ENCODE measurements around the gene SEC24D. TPM values are rescaled to one million over a fixed set of nuclear protein-coding genes. Genes with fewer than 3 reads are reported as not detected.

Gene SEC24D
- total RNA-seq, 2 experiments from 2014 or later: 36.2 to 41.0 TPM

DNA sequence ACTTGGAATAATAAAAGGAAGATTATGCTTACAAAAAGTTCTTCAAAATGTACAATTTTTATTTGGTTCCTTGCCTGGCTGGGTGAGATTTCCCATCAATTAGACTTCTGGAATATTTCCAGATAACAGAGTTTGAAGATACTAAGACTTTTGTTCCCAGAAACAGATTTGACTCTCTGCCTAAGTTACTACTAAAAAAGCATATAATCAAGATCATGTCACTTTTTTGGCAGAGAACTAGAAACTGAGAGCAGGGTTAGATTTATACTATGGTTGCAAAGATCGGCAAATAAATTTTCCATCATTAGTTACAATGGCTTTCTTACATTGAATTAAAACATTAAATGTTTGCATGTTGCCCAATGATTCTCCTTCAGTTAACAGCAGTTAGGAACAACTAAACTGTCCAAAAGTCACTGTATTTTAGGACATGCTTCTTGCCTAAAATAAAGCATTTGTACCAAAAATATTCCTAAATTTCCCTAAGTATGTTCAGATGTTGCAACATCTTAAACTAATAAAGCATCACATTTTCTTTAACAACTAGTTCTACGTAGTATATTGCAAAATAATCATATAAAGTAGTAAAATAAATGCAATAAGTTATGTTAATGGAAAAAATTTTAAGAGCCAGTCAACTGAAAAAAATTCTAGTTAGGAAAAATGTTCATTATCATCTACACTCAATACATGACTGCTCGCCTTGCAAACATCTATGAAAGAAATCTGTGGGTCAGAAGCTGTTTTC, 73.0 kb downstream of the SEC24D start:
- DNase-seq: no peak
- ChIA-PET POLR2A (no interaction called here), CTCF (no interaction called here)
- intact Hi-C loops (cut with micrococcal nuclease): no loop called here
- Mint-ChIP-seq H3K27ac (no peak overlapping the region), H3K27me3 (no peaks in the 10 kb centered on the region), H3K36me3 (peaks cover 34% of the 10 kb centered on the region), H3K9me3 (no peaks in the 10 kb centered on the region), H3K4me3 (no peak overlapping the region), H3K4me1 (ENCODE audit: low read depth) (no peaks in the 10 kb centered on the region)

- Mint-ChIP-seq H3K4me1 (ENCODE audit: low read depth) (no peaks in the 10 kb centered on the region), H3K9me3 (no peaks in the 10 kb centered on the region), H3K4me3 (no peak overlapping the region), H3K36me3 (peaks cover 32% of the 10 kb centered on the region), H3K27ac (no peak overlapping the region), H3K27me3 (no peaks in the 10 kb centered on the region)
- intact Hi-C loops (cut with micrococcal nuclease): no loop called here
- DNase-seq: no peak
- ChIA-PET POLR2A (no interaction called here), CTCF (interaction anchor here (0.6 to 0.7 kb wide), 2 partner anchors 10 to 837 kb away, joined by 3 to 4 read pairs; no protein-coding TSS in a partner anchor)
Observed at GRCh38 chr4:118762155-118762554, 73.8 kb downstream of the SEC24D start.

- H3K27me3 Mint-ChIP-seq: no peaks in the 10 kb centered on the region
- no peak overlapping the region for H3K4me3 Mint-ChIP-seq
- H3K27ac Mint-ChIP-seq: no peak overlapping the region
- peaks cover 29% of the 10 kb centered on the region for H3K36me3 Mint-ChIP-seq
- CTCF ChIA-PET: interaction anchor here (0.6 to 0.7 kb wide), 2 partner anchors 10 to 838 kb away, joined by 3 to 4 read pairs; no protein-coding TSS in a partner anchor
- H3K4me1 Mint-ChIP-seq (ENCODE audit: low read depth): no peaks in the 10 kb centered on the region
- H3K9me3 Mint-ChIP-seq: no peaks in the 10 kb centered on the region
- DNase-seq: no peak
- POLR2A ChIA-PET: no interaction called here
- intact Hi-C loops (cut with micrococcal nuclease): no loop called here
Observed at GRCh38 chr4:118761397-118762016, 74.4 kb downstream of the SEC24D start.

- intact Hi-C loops (cut with micrococcal nuclease): no loop called here
- POLR2A ChIA-PET: no interaction called here
- Mint-ChIP-seq H3K27ac (no peak overlapping the region), H3K36me3 (peaks cover 37% of the 10 kb centered on the region), H3K4me3 (no peak overlapping the region), H3K9me3 (no peaks in the 10 kb centered on the region), H3K27me3 (no peaks in the 10 kb centered on the region), H3K4me1 (ENCODE audit: low read depth) (no peaks in the 10 kb centered on the region)
- CTCF ChIA-PET: no interaction called here
- no peak for DNase-seq
Observed at GRCh38 chr4:118760493-118760892, 75.4 kb downstream of the SEC24D start.

GRCh38 chr4:118760092-118760491, 75.8 kb downstream of the SEC24D start:
- H3K4me1 Mint-ChIP-seq (ENCODE audit: low read depth): no peaks in the 10 kb centered on the region
- POLR2A ChIA-PET: no interaction called here
- H3K36me3 Mint-ChIP-seq: peaks cover 39% of the 10 kb centered on the region
- H3K27me3 Mint-ChIP-seq: no peaks in the 10 kb centered on the region
- no peak for DNase-seq
- intact Hi-C loops (cut with micrococcal nuclease): no loop called here
- CTCF ChIA-PET: interaction anchor here (1.0 to 1.2 kb wide), 2 partner anchors 12 to 131 kb away, joined by 3 read pairs; no protein-coding TSS in a partner anchor
- no peak overlapping the region for H3K4me3 Mint-ChIP-seq
- H3K27ac Mint-ChIP-seq: no peak overlapping the region
- H3K9me3 Mint-ChIP-seq: no peaks in the 10 kb centered on the region

DNA sequence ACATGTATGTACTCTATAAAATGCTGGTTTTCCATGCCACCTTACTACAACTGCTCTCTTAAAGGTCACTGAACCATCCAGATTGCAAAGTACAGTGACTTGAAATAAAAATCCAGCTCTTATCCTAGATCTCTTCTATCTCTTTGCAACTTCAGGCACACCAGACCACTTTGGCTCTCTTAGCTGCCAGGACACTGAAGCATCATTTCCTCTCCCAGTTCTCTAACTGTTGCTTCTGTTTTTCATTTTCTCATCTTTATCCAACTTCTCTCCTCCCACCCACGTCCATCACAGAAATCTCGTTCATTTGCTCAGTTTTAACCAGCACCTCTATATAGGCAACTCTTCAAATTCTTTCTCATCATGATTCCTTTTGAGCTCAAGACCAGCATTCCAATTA, 76.4 kb downstream of the SEC24D start:
- DNase-seq: no peak
- Mint-ChIP-seq H3K9me3 (no peaks in the 10 kb centered on the region), H3K27me3 (no peaks in the 10 kb centered on the region), H3K27ac (no peak overlapping the region), H3K4me3 (no peak overlapping the region), H3K36me3 (peaks cover 38% of the 10 kb centered on the region), H3K4me1 (ENCODE audit: low read depth) (no peaks in the 10 kb centered on the region)
- ChIA-PET CTCF (interaction anchor here (1.0 to 1.2 kb wide), 2 partner anchors 12 to 132 kb away, joined by 3 read pairs; no protein-coding TSS in a partner anchor), POLR2A (no interaction called here)
- intact Hi-C loops (cut with micrococcal nuclease): no loop called here

DNA sequence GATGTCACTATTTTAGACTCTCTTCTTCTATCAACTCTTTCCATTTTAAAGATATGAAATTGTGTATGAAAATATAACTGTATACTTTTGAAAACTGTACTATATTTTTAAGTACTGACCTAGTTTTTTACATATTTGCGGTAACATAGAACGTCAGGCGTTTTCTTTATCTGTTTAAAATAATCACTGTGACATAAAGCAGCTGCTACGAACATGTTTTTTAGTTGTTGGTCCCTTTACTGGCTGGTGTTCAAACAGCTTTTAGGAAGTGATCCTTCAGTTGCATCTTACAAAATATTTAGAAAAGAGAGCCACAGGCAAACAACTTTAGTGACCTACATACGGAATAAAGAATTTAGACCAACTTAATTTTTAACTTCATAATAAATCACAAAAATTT, 77.6 kb downstream of the SEC24D start:
- no peak overlapping the region for H3K4me3 Mint-ChIP-seq
- intact Hi-C loops (cut with micrococcal nuclease): no loop called here
- POLR2A ChIA-PET: no interaction called here

GRCh38 chr4:118757761-118758251, 78.1 kb downstream of the SEC24D start:
- CTCF ChIA-PET: no interaction called here
- no peak overlapping the region for H3K4me3 Mint-ChIP-seq
- H3K27ac Mint-ChIP-seq: no peak overlapping the region
- H3K27me3 Mint-ChIP-seq: no peaks in the 10 kb centered on the region
- no peak for DNase-seq
- H3K9me3 Mint-ChIP-seq: no peaks in the 10 kb centered on the region
- intact Hi-C loops (cut with micrococcal nuclease): no loop called here
- POLR2A ChIA-PET: no interaction called here
- H3K36me3 Mint-ChIP-seq: peaks cover 28% of the 10 kb centered on the region
- no peaks in the 10 kb centered on the region for H3K4me1 Mint-ChIP-seq (ENCODE audit: low read depth)

More for the DNA sequence above, 77.6 kb downstream of the SEC24D start:
- CTCF ChIA-PET: no interaction called here
- H3K9me3 Mint-ChIP-seq: no peaks in the 10 kb centered on the region
- no peak for DNase-seq
- H3K27ac Mint-ChIP-seq: no peak overlapping the region
- H3K27me3 Mint-ChIP-seq: no peaks in the 10 kb centered on the region
- H3K36me3 Mint-ChIP-seq: peaks cover 27% of the 10 kb centered on the region
- no peaks in the 10 kb centered on the region for H3K4me1 Mint-ChIP-seq (ENCODE audit: low read depth)

GRCh38 chr4:118756958-118757357, 79.0 kb downstream of the SEC24D start:
- Mint-ChIP-seq H3K27ac (no peak overlapping the region), H3K36me3 (peaks cover 27% of the 10 kb centered on the region), H3K4me3 (no peak overlapping the region), H3K9me3 (no peaks in the 10 kb centered on the region), H3K27me3 (no peaks in the 10 kb centered on the region), H3K4me1 (ENCODE audit: low read depth) (no peaks in the 10 kb centered on the region)
- intact Hi-C loops (cut with micrococcal nuclease): no loop called here
- ChIA-PET POLR2A (no interaction called here), CTCF (interaction anchor here (0.5 kb wide), 1 partner anchor 10 kb away, joined by 3 read pairs; no protein-coding TSS in a partner anchor)
- no peak for DNase-seq

DNA sequence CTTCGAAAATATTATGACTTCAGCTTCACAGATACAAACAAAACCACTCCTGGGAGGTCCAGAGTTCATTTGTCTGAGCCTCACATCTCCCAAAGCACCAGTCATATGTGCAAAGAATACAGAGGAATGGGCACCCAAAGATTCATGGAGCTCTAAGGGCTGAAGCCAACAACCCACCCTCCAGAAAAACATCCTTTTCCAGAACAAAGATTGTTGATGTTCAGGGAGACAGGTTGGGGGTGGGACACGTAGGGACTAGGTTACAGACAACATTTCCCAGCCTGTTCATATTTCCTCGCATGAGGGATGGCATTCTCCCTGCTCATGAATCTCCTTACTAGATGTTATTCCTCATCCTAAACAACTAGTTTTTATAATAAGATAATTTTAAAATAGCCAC, 79.5 kb downstream of the SEC24D start:
- Mint-ChIP-seq H3K27me3 (no peaks in the 10 kb centered on the region), H3K9me3 (no peaks in the 10 kb centered on the region), H3K27ac (no peak overlapping the region), H3K4me3 (no peak overlapping the region), H3K36me3 (peaks cover 28% of the 10 kb centered on the region), H3K4me1 (ENCODE audit: low read depth) (no peaks in the 10 kb centered on the region)
- no peak for DNase-seq
- ChIA-PET POLR2A (no interaction called here), CTCF (no interaction called here)
- intact Hi-C loops (cut with micrococcal nuclease): no loop called here

- intact Hi-C loops (cut with micrococcal nuclease): no loop called here
- CTCF ChIA-PET: no interaction called here
Observed at GRCh38 chr4:118755438-118756226, 80.3 kb downstream of the SEC24D start.

DNA sequence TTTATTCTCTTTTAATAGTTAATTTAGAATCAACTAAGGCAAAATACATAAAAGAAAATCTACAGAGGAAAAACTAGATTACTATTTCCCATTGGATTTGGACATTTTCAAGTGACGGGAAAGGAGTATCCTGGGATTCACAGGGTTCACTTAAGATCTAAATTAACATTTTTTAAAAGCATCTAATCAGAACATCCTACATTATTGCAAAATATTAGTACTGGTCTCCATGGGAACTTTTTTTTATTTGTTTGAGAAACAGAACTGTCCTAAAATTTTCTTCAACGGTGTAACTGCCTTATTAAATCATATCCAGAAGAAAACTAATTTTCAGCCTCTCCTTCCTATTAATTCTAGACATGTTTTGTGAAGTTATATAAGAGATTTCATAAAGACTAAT, 81.0 kb downstream of the SEC24D start:
- no peaks in the 10 kb centered on the region for H3K9me3 Mint-ChIP-seq
- peaks cover 28% of the 10 kb centered on the region for H3K36me3 Mint-ChIP-seq
- DNase-seq: no peak
- intact Hi-C loops (cut with micrococcal nuclease): no loop called here
- ChIA-PET CTCF (no interaction called here), POLR2A (no interaction called here)
- no peaks in the 10 kb centered on the region for H3K4me1 Mint-ChIP-seq (ENCODE audit: low read depth)
- H3K27me3 Mint-ChIP-seq: no peaks in the 10 kb centered on the region
- no peak overlapping the region for H3K27ac Mint-ChIP-seq
- H3K4me3 Mint-ChIP-seq: no peak overlapping the region

More at GRCh38 chr4:118755438-118756226, 80.3 kb downstream of the SEC24D start:
- no peak for DNase-seq
- Mint-ChIP-seq H3K9me3 (no peaks in the 10 kb centered on the region), H3K27ac (no peak overlapping the region), H3K4me1 (ENCODE audit: low read depth) (no peaks in the 10 kb centered on the region), H3K4me3 (no peak overlapping the region), H3K36me3 (peaks cover 28% of the 10 kb centered on the region), H3K27me3 (no peaks in the 10 kb centered on the region)
- POLR2A ChIA-PET: no interaction called here
